ENCODE data around the gene MAN1C1.
"Not testable (repeated sequence)": the region's sequence is repeated elsewhere in the genome, so short reads cannot be mapped to it uniquely, and the experiment has no call there.

The MAN1C1 gene

GRCh38 chr1:25658791-25659431, 42.3 kb downstream of the MAN1C1 start:
- DNase-seq: no peak

- no peak for DNase-seq
Observed at GRCh38 chr1:25661043-25661815, 44.6 kb downstream of the MAN1C1 start.

- DNase-seq: no peak
Observed at GRCh38 chr1:25662061-25662460, 45.5 kb downstream of the MAN1C1 start.

GRCh38 chr1:25662959-25663358, 46.4 kb downstream of the MAN1C1 start:
- DNase-seq: not testable (repeated sequence)

GRCh38 chr1:25664357-25665199, 48.0 kb downstream of the MAN1C1 start:
- DNase-seq: no peak

GRCh38 chr1:25666460-25666859, 49.9 kb downstream of the MAN1C1 start:
- DNase-seq: peak; percentile 64

GRCh38 chr1:25668931-25669573, 52.5 kb downstream of the MAN1C1 start:
- no peak for DNase-seq

GRCh38 chr1:25669781-25670567, 53.4 kb downstream of the MAN1C1 start:
- no peak for DNase-seq

GRCh38 chr1:25671929-25672328, 55.3 kb downstream of the MAN1C1 start:
- DNase-seq: no peak

GRCh38 chr1:25672763-25673409, 56.3 kb downstream of the MAN1C1 start:
- DNase-seq: no peak

GRCh38 chr1:25673456-25673855, 56.9 kb downstream of the MAN1C1 start:
- no peak for DNase-seq

GRCh38 chr1:25673962-25674806, 57.6 kb downstream of the MAN1C1 start:
- no peak for DNase-seq

GRCh38 chr1:25674807-25675084, 58.2 kb downstream of the MAN1C1 start:
- no peak for DNase-seq

- DNase-seq: no peak
Observed at GRCh38 chr1:25675729-25676476, 59.3 kb downstream of the MAN1C1 start.

- no peak for DNase-seq
Observed at GRCh38 chr1:25676488-25676887, 59.9 kb downstream of the MAN1C1 start.

GRCh38 chr1:25677193-25677773, 60.7 kb downstream of the MAN1C1 start:
- DNase-seq: no peak

GRCh38 chr1:25679171-25679570, 62.6 kb downstream of the MAN1C1 start:
- no peak for DNase-seq

- no peak for DNase-seq
Observed at GRCh38 chr1:25680701-25681100, 64.1 kb downstream of the MAN1C1 start.

GRCh38 chr1:25682059-25682601, 65.5 kb downstream of the MAN1C1 start:
- DNase-seq: no peak

- no peak for DNase-seq
Observed at GRCh38 chr1:25683177-25683576, 66.6 kb downstream of the MAN1C1 start.
